HG02678 (cell line): ENCODE measurements around the gene MYO16.
"Not testable (repeated sequence)": the region's sequence is repeated elsewhere in the genome, so short reads cannot be mapped to it uniquely, and the experiment has no call there.

Experiments used
- ATAC-seq: cut with Tn5 transposase; IDR thresholded peaks from one replicate; pipeline ENCODE4 v1.9.1; 2021; ENCODE audit warnings: mild to moderate bottlenecking, moderate library complexity; ENCODE audit not compliant: unreplicated experiment

MYO16 gene

GRCh38 chr13:109024611-109025010 is 395.2 kb downstream of the MYO16 start:
- no peak for ATAC-seq

- no peak for ATAC-seq
Measured at GRCh38 chr13:109026266-109026665, 396.9 kb downstream of the MYO16 start.

- ATAC-seq: no peak
Measured at GRCh38 chr13:109028624-109029023, 399.2 kb downstream of the MYO16 start.

GRCh38 chr13:109033090-109033489 is 403.7 kb downstream of the MYO16 start:
- ATAC-seq: no peak

- no peak for ATAC-seq
Measured at GRCh38 chr13:109036078-109036780, 406.8 kb downstream of the MYO16 start.

GRCh38 chr13:109043636-109044035 is 414.2 kb downstream of the MYO16 start:
- ATAC-seq: no peak

- no peak for ATAC-seq
Measured at GRCh38 chr13:109055850-109056249, 426.4 kb downstream of the MYO16 start.

- ATAC-seq: no peak
Measured at GRCh38 chr13:109058087-109058486, 428.7 kb downstream of the MYO16 start.

GRCh38 chr13:109072505-109072904 is 443.1 kb downstream of the MYO16 start:
- no peak for ATAC-seq

GRCh38 chr13:109074436-109074835 is 445.0 kb downstream of the MYO16 start:
- no peak for ATAC-seq

GRCh38 chr13:109074853-109075252 is 445.4 kb downstream of the MYO16 start:
- no peak for ATAC-seq

GRCh38 chr13:109087916-109088623 is 458.7 kb downstream of the MYO16 start:
- no peak for ATAC-seq

GRCh38 chr13:109088624-109088917 is 459.2 kb downstream of the MYO16 start:
- no peak for ATAC-seq

- ATAC-seq: no peak
Measured at GRCh38 chr13:109090796-109091195, 461.4 kb downstream of the MYO16 start.

GRCh38 chr13:109091249-109091648 is 461.8 kb downstream of the MYO16 start:
- no peak for ATAC-seq

GRCh38 chr13:109092186-109092585 is 462.8 kb downstream of the MYO16 start:
- ATAC-seq: not testable (repeated sequence)

GRCh38 chr13:109093998-109094397 is 464.6 kb downstream of the MYO16 start:
- no peak for ATAC-seq

- ATAC-seq: no peak
Measured at GRCh38 chr13:109095126-109095525, 465.7 kb downstream of the MYO16 start.

- ATAC-seq: no peak
Measured at GRCh38 chr13:109096101-109096500, 466.7 kb downstream of the MYO16 start.

- ATAC-seq: no peak
Measured at GRCh38 chr13:109100705-109101304, 471.4 kb downstream of the MYO16 start.

GRCh38 chr13:109101550-109102144 is 472.2 kb downstream of the MYO16 start:
- no peak for ATAC-seq

- ATAC-seq: no peak
Measured at GRCh38 chr13:109105899-109106298, 476.5 kb downstream of the MYO16 start.
